Sigmoid colon (tissue), 7 donors: Measurements from ENCODE around the gene CLPTM1. TPM values are rescaled to one million over a fixed set of nuclear protein-coding genes. Genes with fewer than 3 reads are reported as not detected.
A peak's percentile ranks its signal among the peaks of the same experiment; 100 is the strongest.

Experiments used
- DNase-seq: peaks from one replicate; pipeline ENCODE4 v3.0.0-alpha.2; 2019
- H3K27ac ChIP-seq, 4 donors: fragments of 200-600 bp; sonication (generic); one replicate each; pipeline ENCODE4 v1.5.1; 2016 to 2019; ENCODE audit warnings: mild to moderate bottlenecking in 1 of 4
- H3K27me3 ChIP-seq, 3 donors: fragments of 200-600 bp; sonication (generic); one replicate each; pipeline ENCODE4 v1.5.1; 2019; ENCODE audit warnings: mild to moderate bottlenecking in 1 of 3
- H3K36me3 ChIP-seq, 4 donors: fragments of 200-600 bp; sonication (generic); one replicate each; pipeline ENCODE4 v1.5.1; 2016 to 2019
- H3K4me1 ChIP-seq, 4 donors: fragments of 200-600 bp; sonication (generic); one replicate each; pipeline ENCODE4 v1.5.1; 2017 to 2019
- H3K4me3 ChIP-seq, 4 donors: fragments of 200-600 bp; sonication (generic); one replicate each; pipeline ENCODE4 v1.5.1; 2017 to 2019; ENCODE audit warnings: mild to moderate bottlenecking in 2 of 4, moderate library complexity in 1 of 4
- H3K9me3 ChIP-seq, 4 donors: fragments of 200-600 bp in 3 of 4; sonication (generic) in 3 of 4; one replicate each; pipeline versions ENCODE4 v1.5.1 to v1.6.1; 2013 to 2019
- CTCF ChIP-seq, 4 experiments: fragments of 450-650 bp in 3 of 4; fragments of 200-600 bp in 1 of 4; IDR thresholded peaks; one replicate each; pipeline ENCODE4 v1.5.1; 2016 to 2019; ENCODE audit warnings: antibody characterized with exemption in 4 of 4, mild to moderate bottlenecking in 3 of 4, moderate library complexity in 2 of 4
- EP300 ChIP-seq, 4 donors: sonication (generic); formaldehyde crosslinking; IDR thresholded peaks; one replicate each; pipeline ENCODE4 v1.6.1; 2017; ENCODE audit warnings: antibody characterized with exemption in 4 of 4
- POLR2A ChIP-seq, 2 donors: fragments of 450-650 bp; IDR thresholded peaks; one replicate each; pipeline ENCODE4 v1.6.1; 2016; ENCODE audit warnings: antibody characterized with exemption in 2 of 2, mild to moderate bottlenecking in 2 of 2, moderate library complexity in 2 of 2
- POLR2AphosphoS5 ChIP-seq, 4 donors: sonication (generic); formaldehyde crosslinking; IDR thresholded peaks; one replicate each; pipeline ENCODE4 v1.6.1; 2017; ENCODE audit warnings: antibody characterized with exemption in 4 of 4
- whole genome bisulfite sequencing, 2 donors: extraction: QIAGEN DNeasy Blood & Tissue Kit; methylation state at CpG; one replicate each; pipeline ENCODE4 v1.1.7; 2013; 5-methylcytosine and 5-hydroxymethylcytosine counted together
- intact Hi-C: fragments of 100-400 bp; cut with DNase I; formaldehyde crosslinking; loops from one replicate; pipeline ENCODE4 v1.15.1; 2023
- polyA plus RNA-seq, 3 donors: library from polyadenylated mRNA; stranded (reverse); fragments of 200-250 nt; gene quantifications; one replicate each; pipeline ENCODE4 v1.2.3, GENCODE V29; 2013
- total RNA-seq, 4 donors: library from RNA; depleted of rRNA; stranded (reverse); fragments of >200 nt; gene quantifications; one replicate each; pipeline ENCODE4 v1.1.0, GENCODE V29; 2016
- donor health status: healthy with polysubstance abuse.
- donor health status: Bipolar disorder and iron deficiency.
- donor health status: healthy.

CLPTM1 gene
- total and polyA plus RNA-seq, 7 donors, result 22.2 to 94.0 (median 43.2) TPM

GRCh38 chr19:44984005-44984404, 28.8 kb downstream of the CLPTM1 start:
- TF ChIP-seq CTCF (IDR thresholded peaks at IDR 0.05) (no peak), POLR2A (IDR thresholded peaks at IDR 0.05) (no peak), POLR2AphosphoS5 (IDR thresholded peaks at IDR 0.05) (no peak), EP300 (IDR thresholded peaks at IDR 0.05) (no peak)
- intact Hi-C loops, result no loop called here
- H3K4me3 ChIP-seq, result no peak overlapping the region
- H3K27ac ChIP-seq, result no peak overlapping the region
- DNase-seq, result no peak
- peaks cover 25 to 77% (median 53%) of the 10 kb centered on the region in 4 donors for H3K36me3 ChIP-seq
- H3K9me3 ChIP-seq, result no peaks in the 10 kb centered on the region
- H3K27me3 ChIP-seq, result no peaks in the 10 kb centered on the region
- 90 to 92% methylated on average over 9 of the region's 9 CpGs for WGBS, 2 donors
- H3K4me1 ChIP-seq, result peaks cover 0 to 1% (median 0%) of the 10 kb centered on the region in 4 donors

DNA sequence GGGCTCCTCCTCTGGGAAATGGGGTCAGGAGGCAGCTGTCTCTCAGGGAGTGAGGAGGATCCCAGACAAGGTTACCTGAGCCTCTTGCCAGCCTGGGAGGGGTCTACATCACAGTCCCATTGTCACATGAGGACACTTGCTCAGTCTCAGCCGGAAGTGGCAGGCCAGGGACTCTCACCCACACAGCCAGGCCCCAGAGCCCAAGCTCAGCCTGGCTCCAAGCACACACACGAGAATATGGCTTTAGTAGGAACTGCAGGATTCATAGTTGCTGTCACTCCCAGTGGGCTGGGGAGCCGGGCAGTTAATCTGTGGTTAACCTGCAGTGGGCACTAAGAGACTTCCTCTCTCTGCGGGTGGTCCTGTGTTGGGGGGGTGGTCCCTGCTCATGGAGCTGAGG, 30.3 kb downstream of the CLPTM1 start:
- TF ChIP-seq EP300 (IDR thresholded peaks at IDR 0.05) (no peak), POLR2A (IDR thresholded peaks at IDR 0.05) (no peak), POLR2AphosphoS5 (IDR thresholded peaks at IDR 0.05) (no peak), CTCF (IDR thresholded peaks at IDR 0.05) (no peak)
- 91 to 92% methylated on average over 4 of the region's 4 CpGs for WGBS, 2 donors
- intact Hi-C loops, result no loop called here
- Histone ChIP-seq H3K36me3 (peaks cover 13 to 74% (median 45%) of the 10 kb centered on the region in 4 donors), H3K27me3 (no peaks in the 10 kb centered on the region), H3K4me1 (peaks cover 0 to 2% (median 0%) of the 10 kb centered on the region in 4 donors), H3K27ac (no peak overlapping the region), H3K4me3 (no peak overlapping the region), H3K9me3 (no peaks in the 10 kb centered on the region)
- DNase-seq, result no peak

DNA sequence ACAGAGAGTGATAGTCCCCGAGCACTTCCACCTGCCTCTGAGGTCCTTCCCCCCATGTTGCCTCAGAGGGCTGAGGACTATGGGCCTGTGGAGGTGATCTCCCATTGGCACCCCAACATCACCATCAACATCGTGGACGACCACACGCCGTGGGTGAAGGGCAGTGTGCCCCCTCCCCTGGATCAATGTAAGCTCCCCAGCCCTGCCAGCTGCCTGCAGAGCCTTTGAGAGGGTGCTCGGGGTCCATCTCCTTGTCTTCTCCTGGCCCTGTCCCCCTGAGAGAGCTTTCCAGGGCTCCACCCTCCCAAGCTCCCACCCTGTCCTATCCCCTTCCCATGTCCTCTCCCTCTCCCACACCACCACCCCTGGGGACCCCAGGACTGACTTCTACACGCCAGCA, 31.2 kb downstream of the CLPTM1 start:
- H3K27ac ChIP-seq, result no peak overlapping the region
- H3K36me3 ChIP-seq, result peaks cover 13 to 79% (median 50%) of the 10 kb centered on the region in 4 donors
- 91 to 94% methylated on average over 7 of the region's 7 CpGs for WGBS, 2 donors
- intact Hi-C loops, result no loop called here
- H3K9me3 ChIP-seq, result no peaks in the 10 kb centered on the region
- H3K27me3 ChIP-seq, result no peaks in the 10 kb centered on the region
- peak; percentile 61 for DNase-seq
- H3K4me3 ChIP-seq, result no peak overlapping the region
- H3K4me1 ChIP-seq, result peaks cover 0 to 2% (median 0%) of the 10 kb centered on the region in 4 donors
- no peak for TF ChIP-seq CTCF (IDR thresholded peaks at IDR 0.05)
- no peak for TF ChIP-seq EP300 (IDR thresholded peaks at IDR 0.05)
- no peak for TF ChIP-seq POLR2A (IDR thresholded peaks at IDR 0.05)
- TF ChIP-seq POLR2AphosphoS5 (IDR thresholded peaks at IDR 0.05), result no peak

DNA sequence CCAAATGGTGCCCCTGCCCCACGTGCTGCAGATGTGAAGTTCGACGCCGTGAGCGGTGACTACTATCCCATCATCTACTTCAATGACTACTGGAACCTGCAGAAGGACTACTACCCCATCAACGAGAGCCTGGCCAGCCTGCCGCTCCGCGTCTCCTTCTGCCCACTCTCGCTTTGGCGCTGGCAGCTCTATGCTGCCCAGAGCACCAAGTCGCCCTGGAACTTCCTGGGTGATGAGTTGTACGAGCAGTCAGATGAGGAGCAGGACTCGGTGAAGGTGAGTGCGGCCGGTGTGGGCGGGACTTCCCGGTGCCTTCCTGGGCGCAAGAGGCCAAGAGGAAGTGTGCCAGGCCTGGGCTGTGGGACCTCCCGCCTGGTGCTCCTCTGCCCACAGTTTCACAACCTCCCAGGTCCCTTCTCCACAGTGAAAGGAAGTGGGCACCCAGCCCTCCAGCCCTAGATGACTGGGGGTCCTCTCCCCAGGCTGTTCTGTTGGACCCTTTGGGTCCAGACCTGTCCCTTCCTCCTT, 32.0 kb downstream of the CLPTM1 start:
- peaks cover 0 to 2% (median 0%) of the 10 kb centered on the region in 4 donors for H3K4me1 ChIP-seq
- H3K27ac ChIP-seq, result no peak overlapping the region
- no peaks in the 10 kb centered on the region for H3K27me3 ChIP-seq
- TF ChIP-seq POLR2AphosphoS5 (IDR thresholded peaks at IDR 0.05) (no peak), POLR2A (IDR thresholded peaks at IDR 0.05) (no peak), CTCF (IDR thresholded peaks at IDR 0.05) (no peak), EP300 (IDR thresholded peaks at IDR 0.05) (no peak)
- H3K9me3 ChIP-seq, result no peaks in the 10 kb centered on the region
- WGBS, 2 donors, result 88 to 89% methylated on average over 20 of the region's 20 CpGs
- H3K4me3 ChIP-seq, result no peak overlapping the region
- DNase-seq, result no peak
- peaks cover 13 to 79% (median 53%) of the 10 kb centered on the region in 4 donors for H3K36me3 ChIP-seq
- intact Hi-C loops, result no loop called here

GRCh38 chr19:44988273-44988672, 33.1 kb downstream of the CLPTM1 start:
- 75 to 80% methylated on average over 9 of the region's 9 CpGs for WGBS, 2 donors
- peaks cover 13 to 83% (median 57%) of the 10 kb centered on the region in 4 donors for H3K36me3 ChIP-seq

More at GRCh38 chr19:44988273-44988672, 33.1 kb downstream of the CLPTM1 start:
- no peaks in the 10 kb centered on the region for H3K9me3 ChIP-seq
- intact Hi-C loops, result no loop called here
- no peak for DNase-seq
- TF ChIP-seq POLR2A (IDR thresholded peaks at IDR 0.05), result no peak
- no peak for TF ChIP-seq CTCF (IDR thresholded peaks at IDR 0.05)
- no peak for TF ChIP-seq POLR2AphosphoS5 (IDR thresholded peaks at IDR 0.05)
- TF ChIP-seq EP300 (IDR thresholded peaks at IDR 0.05), result no peak
- no peak overlapping the region for H3K27ac ChIP-seq
- H3K4me3 ChIP-seq, result no peak overlapping the region
- H3K4me1 ChIP-seq, result peaks cover 0 to 2% (median 0%) of the 10 kb centered on the region in 4 donors
- H3K27me3 ChIP-seq, result no peaks in the 10 kb centered on the region
